ENCODE measurements around the gene DLK1.
A peak's percentile ranks its signal among the peaks of the same experiment; 100 is the strongest.

Gene DLK1

GRCh38 chr14:100714258-100714892 lies 12.3 kb upstream of the DLK1 start:
- DNase-seq (ENCODE audit: low spot score), result no peak

DNA sequence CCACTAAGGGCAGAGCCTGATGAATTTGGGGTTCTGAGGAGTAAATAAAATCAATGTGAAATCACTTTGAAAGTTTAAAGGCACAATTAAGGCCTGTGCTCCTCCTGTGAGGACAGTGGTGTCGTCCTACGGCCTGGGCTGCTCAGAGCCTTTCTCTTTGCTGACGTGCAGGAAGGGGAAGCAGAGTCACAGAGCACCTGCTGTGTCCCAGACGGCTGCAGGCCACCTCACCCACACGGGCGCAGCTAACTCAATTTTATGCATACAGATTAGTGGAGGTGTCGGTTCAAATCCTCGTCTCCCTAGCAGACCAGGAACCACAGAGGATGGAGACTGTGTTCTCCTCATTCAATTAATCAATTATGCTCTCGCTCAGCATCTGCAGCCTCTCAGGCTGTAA lies 11.4 kb upstream of the DLK1 start:
- DNase-seq (ENCODE audit: low spot score), result no peak

- DNase-seq (ENCODE audit: low spot score), result no peak
Measured at GRCh38 chr14:100715803-100716202, 10.9 kb upstream of the DLK1 start.

DNA sequence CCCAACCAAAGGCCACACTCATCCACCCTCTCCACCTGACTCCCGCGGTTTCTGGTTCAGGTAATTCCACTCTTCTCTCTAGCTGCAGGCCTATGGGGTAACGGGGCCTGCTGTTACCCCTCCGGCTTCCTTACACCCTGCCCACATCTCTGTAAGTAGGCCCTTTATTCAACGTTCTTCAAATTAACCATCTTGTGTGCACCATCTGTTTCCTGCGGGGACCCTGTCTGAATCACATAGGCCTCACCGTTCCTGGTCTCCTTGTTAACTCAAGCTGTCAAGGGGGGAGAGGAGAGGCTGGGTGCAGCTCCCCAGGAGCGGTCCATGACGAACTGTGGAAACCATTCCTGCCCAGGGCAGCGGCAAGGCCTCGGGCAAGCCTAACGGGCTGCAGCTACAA lies 9.3 kb upstream of the DLK1 start:
- no peak for DNase-seq (ENCODE audit: low spot score)

GRCh38 chr14:100719976-100720520 lies 6.6 kb upstream of the DLK1 start:
- no peak for DNase-seq (ENCODE audit: low spot score)

- DNase-seq (ENCODE audit: low spot score), result no peak
Measured at GRCh38 chr14:100721568-100721967, 5.1 kb upstream of the DLK1 start.

DNA sequence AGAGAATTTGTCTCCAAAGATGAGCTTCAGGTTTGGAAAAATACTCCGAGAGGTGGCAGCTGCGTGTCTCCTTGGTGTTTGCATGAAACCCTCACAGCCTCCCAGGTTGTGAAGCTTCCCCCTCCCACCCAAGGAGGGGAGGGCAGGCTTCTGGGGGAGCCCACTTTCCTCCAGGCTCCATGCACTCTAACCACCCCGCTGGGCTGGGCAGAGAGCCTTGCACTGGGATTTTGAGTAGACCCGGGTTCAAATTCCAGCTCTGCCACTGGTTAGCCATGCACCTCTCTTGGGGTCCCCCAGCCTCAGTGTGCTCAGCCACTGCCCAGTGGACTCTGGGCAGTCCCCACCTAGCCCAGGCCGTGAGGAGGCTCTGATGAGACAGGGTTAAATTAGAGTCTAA lies 4.3 kb upstream of the DLK1 start:
- DNase-seq (ENCODE audit: low spot score), result no peak

GRCh38 chr14:100723135-100723829 lies 3.4 kb upstream of the DLK1 start:
- no peak for DNase-seq (ENCODE audit: low spot score)

GRCh38 chr14:100723830-100724437 lies 2.8 kb upstream of the DLK1 start:
- DNase-seq (ENCODE audit: low spot score), result no peak

DNA sequence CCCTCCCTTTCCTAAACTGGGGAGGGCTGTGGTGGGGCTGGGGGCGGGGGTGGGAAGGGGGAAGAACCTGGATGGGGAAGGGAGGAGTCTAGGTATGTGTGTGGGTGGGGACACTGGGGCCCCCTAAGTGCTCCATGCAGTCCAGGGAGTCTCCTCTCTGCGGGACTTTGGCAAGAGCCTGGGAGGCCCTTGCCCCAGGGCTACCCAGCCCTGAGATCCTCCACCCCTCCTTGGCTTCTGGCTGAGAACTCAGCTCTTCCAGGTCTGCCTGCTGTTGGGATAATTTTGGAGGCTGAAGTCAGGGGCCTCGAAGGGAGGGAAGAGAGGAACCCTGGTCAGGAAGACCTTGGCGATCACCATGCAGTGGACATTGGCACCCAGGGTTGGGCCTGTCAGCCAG lies 2.2 kb upstream of the DLK1 start:
- no peak for DNase-seq (ENCODE audit: low spot score)

GRCh38 chr14:100725587-100726387 lies 905 bp upstream of the DLK1 start:
- DNase-seq (ENCODE audit: low spot score), result no peak

- no peak for DNase-seq (ENCODE audit: low spot score)
Measured at GRCh38 chr14:100727086-100727872, 587 bp downstream of the DLK1 start.

GRCh38 chr14:100727873-100728240 lies 1.2 kb downstream of the DLK1 start:
- no peak for DNase-seq (ENCODE audit: low spot score)

GRCh38 chr14:100728962-100729361 lies 2.3 kb downstream of the DLK1 start:
- DNase-seq (ENCODE audit: low spot score), result no peak

DNA sequence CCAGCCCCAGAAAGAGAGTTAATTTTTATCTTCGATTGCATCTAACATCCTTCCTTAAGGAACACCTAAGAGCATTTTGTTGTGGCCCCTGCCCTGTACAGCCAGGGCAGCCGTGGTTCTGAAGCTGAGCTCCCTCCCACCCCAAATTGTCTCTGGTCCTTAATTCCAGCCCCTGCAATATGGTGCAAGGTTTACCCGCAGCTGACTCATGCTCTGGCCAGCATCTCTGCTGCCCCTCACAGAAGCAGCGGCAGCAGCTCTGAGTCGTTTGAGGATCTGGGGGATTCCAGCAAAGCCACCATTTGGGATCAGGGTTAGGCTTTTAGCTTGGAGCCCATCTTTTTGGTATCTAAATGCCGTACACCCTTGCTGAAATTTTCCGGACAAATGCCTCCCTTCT lies 3.3 kb downstream of the DLK1 start:
- no peak for DNase-seq (ENCODE audit: low spot score)

DNA sequence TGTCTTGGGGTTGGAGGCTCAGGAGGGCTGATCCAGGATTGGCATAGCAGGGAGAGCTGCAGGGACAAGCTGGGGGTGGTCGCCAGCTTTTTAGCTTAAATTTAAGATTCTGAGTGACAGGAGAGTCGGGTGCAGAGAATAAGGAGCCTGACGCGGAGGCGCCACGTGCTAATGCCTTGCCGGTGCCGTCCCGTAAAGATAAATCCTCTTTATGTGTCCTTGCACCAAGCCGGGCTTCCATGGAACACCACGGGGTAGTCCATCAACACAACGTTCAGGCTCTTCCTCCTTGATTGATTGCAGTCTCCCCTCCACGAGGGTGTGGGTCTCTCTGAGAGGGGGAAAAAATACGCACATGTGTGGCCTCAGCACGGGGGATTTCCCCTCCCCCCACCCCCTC lies 3.9 kb downstream of the DLK1 start:
- DNase-seq (ENCODE audit: low spot score), result no peak

DNA sequence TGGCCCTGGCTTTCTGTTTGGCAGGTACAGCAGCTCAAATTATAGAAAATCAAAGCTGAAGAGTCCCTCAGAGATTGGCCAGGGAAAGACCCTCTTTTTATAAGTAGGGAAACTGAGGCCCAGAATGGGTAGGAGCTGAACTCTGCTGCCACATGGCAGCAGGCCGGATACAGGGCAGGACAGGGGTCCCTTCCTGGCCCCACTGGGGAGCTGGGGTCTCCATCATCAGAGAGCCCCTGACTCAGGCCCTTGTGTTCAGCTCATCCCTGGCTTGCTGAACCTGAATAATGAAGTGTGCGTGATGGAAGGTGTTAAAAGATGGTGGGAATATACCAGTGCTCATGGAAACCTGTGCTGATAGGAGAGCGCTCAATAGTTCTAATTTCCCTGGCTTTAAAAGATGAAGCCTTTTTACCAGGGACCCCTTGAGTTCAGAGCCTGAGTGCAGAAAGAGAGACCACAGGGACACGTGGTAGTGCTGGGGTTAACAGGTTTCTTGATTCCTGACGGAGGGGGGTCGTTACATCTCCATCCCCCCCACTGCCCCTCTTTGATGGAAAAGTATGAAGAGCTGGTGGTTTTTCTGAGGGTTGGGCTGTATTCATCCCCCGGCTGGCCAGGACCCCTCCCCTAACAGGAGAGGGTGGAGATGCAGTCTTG lies 4.4 kb downstream of the DLK1 start:
- no peak for DNase-seq (ENCODE audit: low spot score)

DNA sequence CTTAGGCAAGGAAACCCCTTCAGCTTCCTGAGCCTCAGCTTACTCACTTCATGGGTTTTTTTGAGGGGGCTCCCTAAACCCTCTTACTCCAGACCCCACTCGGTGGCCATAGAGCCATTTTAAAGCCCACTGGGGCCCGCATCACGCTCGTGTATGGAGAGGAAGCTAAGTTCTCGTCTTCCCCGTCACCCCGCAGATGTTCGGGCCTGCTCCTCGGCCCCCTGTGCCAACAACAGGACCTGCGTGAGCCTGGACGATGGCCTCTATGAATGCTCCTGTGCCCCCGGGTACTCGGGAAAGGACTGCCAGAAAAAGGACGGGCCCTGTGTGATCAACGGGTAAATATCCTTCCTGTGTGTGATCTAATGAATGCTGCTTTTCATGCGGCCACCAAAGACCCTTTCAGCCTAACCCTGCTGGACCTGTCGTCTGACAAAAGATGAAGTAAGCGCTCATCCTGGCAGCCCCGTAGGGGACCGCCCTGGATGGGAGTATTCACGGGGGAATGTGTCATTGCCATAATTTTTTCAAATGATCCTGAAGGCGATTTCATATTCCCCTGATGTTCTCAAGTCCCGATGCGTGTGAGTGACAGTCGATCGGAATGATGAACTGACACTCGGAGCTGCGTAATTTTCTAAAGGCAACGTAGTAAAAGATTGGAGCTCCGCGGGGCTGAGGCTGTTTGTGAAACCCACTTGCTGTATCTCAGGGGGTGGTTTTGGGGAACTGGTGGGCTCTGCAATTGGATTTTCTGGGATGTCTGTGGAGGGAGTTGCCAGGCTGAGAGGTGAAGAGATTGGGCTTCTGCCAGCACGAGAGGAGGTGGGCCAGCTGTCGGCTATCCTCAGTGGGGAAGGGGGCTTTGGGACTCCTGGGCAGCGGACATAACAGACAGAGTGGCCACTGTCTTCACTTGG lies 5.4 kb downstream of the DLK1 start:
- no peak for DNase-seq (ENCODE audit: low spot score)

GRCh38 chr14:100732766-100733100 lies 6.0 kb downstream of the DLK1 start:
- no peak for DNase-seq (ENCODE audit: low spot score)

- DNase-seq (ENCODE audit: low spot score), result peak; percentile 1
Measured at GRCh38 chr14:100733152-100733850, 6.6 kb downstream of the DLK1 start.

Data from pons (tissue), 1 donor.